Measurements from ENCODE around the gene LPAR1. TPM values are rescaled to one million over a fixed set of nuclear protein-coding genes. Genes with fewer than 3 reads are reported as not detected.

Gene LPAR1
- total and polyA plus RNA-seq, 2 donors from 2014 or later, result 2.9 to 28.2 TPM

GRCh38 chr9:110936719-110937452 lies 101.4 kb downstream of the LPAR1 start:
- FAIRE-seq, result no peak
- no peaks in the 10 kb centered on the region for H3K4me1 ChIP-seq (ENCODE audit: control insufficient read depth in 2 of 3, insufficient read depth in 2 of 3, low read depth in 1 of 3, low read length in 3 of 3)
- H3K27ac ChIP-seq (ENCODE audit: low read depth in 2 of 2, low read length in 2 of 2), result no peak overlapping the region
- no peak for TF ChIP-seq CTCF (IDR thresholded peaks at IDR 0.05; ENCODE audit: borderline replicate concordance, extremely low read depth, insufficient read depth)
- no peak for DNase-seq
- no peak overlapping the region for H3K9ac ChIP-seq (ENCODE audit: low read length in 3 of 3)
- no peaks in the 10 kb centered on the region for H3K9me3 ChIP-seq (ENCODE audit: control insufficient read depth in 2 of 3, insufficient read depth in 1 of 3, low read length in 3 of 3)
- intact Hi-C loops (cut with DNase I), result no loop called here
- H3K27me3 ChIP-seq (ENCODE audit: control insufficient read depth, insufficient read depth, low read length), result no peaks in the 10 kb centered on the region
- no peaks in the 10 kb centered on the region for H3K36me3 ChIP-seq (ENCODE audit: control insufficient read depth in 2 of 3, insufficient read depth in 3 of 3, low read length in 3 of 3)
- no peak overlapping the region for H3K4me3 ChIP-seq (ENCODE audit: low read length in 3 of 3)

GRCh38 chr9:110936237-110936636 lies 102.0 kb downstream of the LPAR1 start:
- Histone ChIP-seq H3K4me3 (ENCODE audit: low read length in 3 of 3) (no peak overlapping the region), H3K4me1 (ENCODE audit: control insufficient read depth in 2 of 3, insufficient read depth in 2 of 3, low read depth in 1 of 3, low read length in 3 of 3) (no peaks in the 10 kb centered on the region), H3K9ac (ENCODE audit: low read length in 3 of 3) (no peak overlapping the region), H3K27me3 (ENCODE audit: control insufficient read depth, insufficient read depth, low read length) (no peaks in the 10 kb centered on the region), H3K9me3 (ENCODE audit: control insufficient read depth in 2 of 3, insufficient read depth in 1 of 3, low read length in 3 of 3) (no peaks in the 10 kb centered on the region), H3K36me3 (ENCODE audit: control insufficient read depth in 2 of 3, insufficient read depth in 3 of 3, low read length in 3 of 3) (no peaks in the 10 kb centered on the region), H3K27ac (ENCODE audit: low read depth in 2 of 2, low read length in 2 of 2) (no peak overlapping the region)
- intact Hi-C loops (cut with DNase I), result no loop called here
- DNase-seq, result no peak
- no peak for TF ChIP-seq CTCF (IDR thresholded peaks at IDR 0.05; ENCODE audit: borderline replicate concordance, extremely low read depth, insufficient read depth)
- FAIRE-seq, result no peak

GRCh38 chr9:110935829-110936228 lies 102.4 kb downstream of the LPAR1 start:
- DNase-seq (no peak), FAIRE-seq (no peak)
- Histone ChIP-seq H3K27me3 (ENCODE audit: control insufficient read depth, insufficient read depth, low read length) (no peaks in the 10 kb centered on the region), H3K9ac (ENCODE audit: low read length in 3 of 3) (no peak overlapping the region), H3K4me1 (ENCODE audit: control insufficient read depth in 2 of 3, insufficient read depth in 2 of 3, low read depth in 1 of 3, low read length in 3 of 3) (no peaks in the 10 kb centered on the region), H3K27ac (ENCODE audit: low read depth in 2 of 2, low read length in 2 of 2) (no peak overlapping the region), H3K36me3 (ENCODE audit: control insufficient read depth in 2 of 3, insufficient read depth in 3 of 3, low read length in 3 of 3) (no peaks in the 10 kb centered on the region), H3K4me3 (ENCODE audit: low read length in 3 of 3) (no peak overlapping the region), H3K9me3 (ENCODE audit: control insufficient read depth in 2 of 3, insufficient read depth in 1 of 3, low read length in 3 of 3) (no peaks in the 10 kb centered on the region)
- no peak for TF ChIP-seq CTCF (IDR thresholded peaks at IDR 0.05; ENCODE audit: borderline replicate concordance, extremely low read depth, insufficient read depth)
- intact Hi-C loops (cut with DNase I), result no loop called here

Data from kidney (tissue), 14 donors.